Measurements from ENCODE around the gene CINP. TPM values are rescaled to one million over a fixed set of nuclear protein-coding genes. Genes with fewer than 3 reads are reported as not detected.

The CINP gene
- total RNA-seq, 1 donor from 2014 or later: 34.4 TPM

DNA sequence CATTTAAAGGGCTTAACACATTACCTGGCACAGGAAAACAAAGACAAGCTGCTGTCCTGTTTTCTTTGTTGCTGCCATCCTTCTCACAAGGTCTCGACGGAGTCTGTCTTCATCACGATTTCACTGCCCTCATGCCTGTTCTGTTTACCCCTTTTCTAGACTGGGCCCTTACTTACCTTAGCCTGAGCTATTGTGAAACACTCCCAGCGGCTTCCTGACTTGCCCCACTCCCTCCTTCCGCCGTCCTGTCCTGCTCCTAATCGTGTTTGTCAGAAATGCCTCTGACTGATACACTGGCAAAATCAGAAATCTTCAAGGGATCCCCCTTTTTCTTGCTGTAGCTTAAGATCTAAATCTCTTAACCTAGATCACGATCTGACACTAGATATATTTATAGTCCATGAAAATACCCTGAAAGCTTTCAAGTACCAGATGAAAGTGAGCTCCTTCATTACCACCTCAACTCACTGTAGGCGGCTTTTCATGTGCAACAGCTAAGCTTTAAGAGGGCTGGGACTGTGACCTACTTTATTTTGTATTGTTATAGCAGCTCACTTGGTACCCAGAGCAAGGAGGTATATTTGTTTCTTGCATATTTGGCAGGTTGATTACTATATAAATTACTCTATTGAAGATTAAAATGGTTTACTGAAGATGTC is 32.2 kb upstream of the CINP start:
- peak; percentile 89 for ATAC-seq
- Histone ChIP-seq H3K4me3 (no peak overlapping the region), H3K9me3 (no peaks in the 10 kb centered on the region), H3K36me3 (no peaks in the 10 kb centered on the region), H3K27me3 (no peaks in the 10 kb centered on the region), H3K27ac (no peak overlapping the region), H3K4me1 (peaks cover 7% of the 10 kb centered on the region)
- TF ChIP-seq, protein P1, sequence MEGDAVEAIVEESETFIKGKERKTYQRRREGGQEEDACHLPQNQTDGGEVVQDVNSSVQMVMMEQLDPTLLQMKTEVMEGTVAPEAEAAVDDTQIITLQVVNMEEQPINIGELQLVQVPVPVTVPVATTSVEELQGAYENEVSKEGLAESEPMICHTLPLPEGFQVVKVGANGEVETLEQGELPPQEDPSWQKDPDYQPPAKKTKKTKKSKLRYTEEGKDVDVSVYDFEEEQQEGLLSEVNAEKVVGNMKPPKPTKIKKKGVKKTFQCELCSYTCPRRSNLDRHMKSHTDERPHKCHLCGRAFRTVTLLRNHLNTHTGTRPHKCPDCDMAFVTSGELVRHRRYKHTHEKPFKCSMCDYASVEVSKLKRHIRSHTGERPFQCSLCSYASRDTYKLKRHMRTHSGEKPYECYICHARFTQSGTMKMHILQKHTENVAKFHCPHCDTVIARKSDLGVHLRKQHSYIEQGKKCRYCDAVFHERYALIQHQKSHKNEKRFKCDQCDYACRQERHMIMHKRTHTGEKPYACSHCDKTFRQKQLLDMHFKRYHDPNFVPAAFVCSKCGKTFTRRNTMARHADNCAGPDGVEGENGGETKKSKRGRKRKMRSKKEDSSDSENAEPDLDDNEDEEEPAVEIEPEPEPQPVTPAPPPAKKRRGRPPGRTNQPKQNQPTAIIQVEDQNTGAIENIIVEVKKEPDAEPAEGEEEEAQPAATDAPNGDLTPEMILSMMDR (IDR thresholded peaks at IDR 0.05): no peak
- intact Hi-C loops (cut with DNase I): no loop called here
- no peak for DNase-seq

- DNase-seq: no peak
- intact Hi-C loops (cut with DNase I): no loop called here
- Histone ChIP-seq H3K4me3 (no peak overlapping the region), H3K36me3 (no peaks in the 10 kb centered on the region), H3K9me3 (no peaks in the 10 kb centered on the region), H3K27ac (no peak overlapping the region), H3K27me3 (no peaks in the 10 kb centered on the region), H3K4me1 (peaks cover 7% of the 10 kb centered on the region)
- no peak for ATAC-seq
- TF ChIP-seq, protein P1 (IDR thresholded peaks at IDR 0.05): no peak
These were observed 29.8 kb upstream of the CINP start for GRCh38 chr14:102392506-102392905.

- H3K27me3 ChIP-seq: no peaks in the 10 kb centered on the region
- TF ChIP-seq, protein P1 (IDR thresholded peaks at IDR 0.05): no peak
- H3K4me1 ChIP-seq: peaks cover 7% of the 10 kb centered on the region
- intact Hi-C loops (cut with DNase I): no loop called here
- DNase-seq (no peak), ATAC-seq (no peak)
- no peaks in the 10 kb centered on the region for H3K36me3 ChIP-seq
- H3K9me3 ChIP-seq: no peaks in the 10 kb centered on the region
- no peak overlapping the region for H3K4me3 ChIP-seq
- H3K27ac ChIP-seq: no peak overlapping the region
These were observed 27.6 kb upstream of the CINP start for GRCh38 chr14:102390064-102390855.

- TF ChIP-seq, protein P1 (IDR thresholded peaks at IDR 0.05): no peak
- Histone ChIP-seq H3K36me3 (no peaks in the 10 kb centered on the region), H3K4me1 (peaks cover 7% of the 10 kb centered on the region), H3K9me3 (no peaks in the 10 kb centered on the region), H3K27ac (no peak overlapping the region), H3K27me3 (no peaks in the 10 kb centered on the region), H3K4me3 (no peak overlapping the region)
- DNase-seq (no peak), ATAC-seq (peak; percentile 75)
- intact Hi-C loops (cut with DNase I): no loop called here
These were observed 26.6 kb upstream of the CINP start for GRCh38 chr14:102389246-102389645.

DNA sequence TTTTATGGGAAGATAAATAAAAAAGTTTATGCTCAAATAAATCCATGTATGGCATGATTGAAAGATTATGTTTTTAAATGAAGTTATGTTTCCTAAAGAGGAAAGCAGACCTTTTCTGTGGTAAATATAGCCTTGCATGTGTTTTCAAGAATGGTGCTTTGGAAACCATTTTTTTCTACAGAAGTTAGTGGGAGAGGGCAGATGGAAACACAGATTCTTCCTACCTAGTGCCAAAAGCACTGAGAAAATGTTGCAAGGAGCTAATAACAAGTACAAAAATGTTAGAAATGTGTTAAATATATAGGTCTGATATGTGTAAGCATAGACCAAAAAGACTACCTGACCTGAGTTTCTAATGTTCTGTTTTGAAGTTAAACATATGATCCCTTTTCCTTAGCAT is 24.4 kb upstream of the CINP start:
- Histone ChIP-seq H3K4me1 (peaks cover 2% of the 10 kb centered on the region), H3K27me3 (no peaks in the 10 kb centered on the region), H3K27ac (no peak overlapping the region), H3K4me3 (no peak overlapping the region), H3K9me3 (no peaks in the 10 kb centered on the region), H3K36me3 (peaks cover 1% of the 10 kb centered on the region)
- no peak for DNase-seq
- intact Hi-C loops (cut with DNase I): no loop called here
- ATAC-seq: no peak
- TF ChIP-seq, protein P1 (IDR thresholded peaks at IDR 0.05): no peak

Measured in upper lobe of right lung (tissue), 1 donor.